ENCODE results near the gene SETD2. TPM values are rescaled to one million over a fixed set of nuclear protein-coding genes. Genes with fewer than 3 reads are reported as not detected.
A peak's percentile ranks its signal among the peaks of the same experiment; 100 is the strongest.
"Not testable (repeated sequence)": the region's sequence is repeated elsewhere in the genome, so short reads cannot be mapped to it uniquely, and the experiment has no call there.

Gene SETD2
- polyA plus RNA-seq, 3 donors = 3.1 to 22.4 (median 7.5) TPM

- intact Hi-C loops (cut with micrococcal nuclease) = no loop called here
- no peak for DNase-seq
- Histone ChIP-seq H3K36me3 (replicated peaks in 1 of 2; ENCODE audit: control insufficient read depth in 1 of 2, insufficient read depth in 2 of 2, low read length in 2 of 2) (no peaks in the 10 kb centered on the region), H3K27me3 (ENCODE audit: control insufficient read depth in 2 of 2, insufficient read depth in 2 of 2, low read length in 2 of 2) (no peaks in the 10 kb centered on the region), H3K9me3 (replicated peaks in 1 of 2; ENCODE audit: control insufficient read depth in 1 of 2, insufficient read depth in 1 of 2, low read length in 2 of 2) (no peaks in the 10 kb centered on the region), H4K20me1 (ENCODE audit: insufficient read depth, low read length) (peaks cover 100% of the 10 kb centered on the region), H3K9ac (ENCODE audit: insufficient read depth, low read length, poor library complexity, severe bottlenecking) (no peak overlapping the region), H2AFZ (ENCODE audit: insufficient read depth, low read depth, low read length, poor library complexity, severe bottlenecking) (no peak overlapping the region), H3K4me1 (ENCODE audit: control insufficient read depth in 1 of 2, insufficient read depth in 2 of 2, low read length in 2 of 2) (peaks cover 6 to 28% of the 10 kb centered on the region in 2 donors), H3K4me3 (replicated peaks in 1 of 3; ENCODE audit: low read depth in 2 of 3, low read length in 3 of 3) (no peak overlapping the region), H3K79me2 (ENCODE audit: insufficient read depth, low read length) (peaks cover 100% of the 10 kb centered on the region), H3K4me2 (replicated peaks; ENCODE audit: extremely low read depth, low read length, poor library complexity, severe bottlenecking) (no peak overlapping the region), H3K27ac (ENCODE audit: low read depth in 1 of 2, low read length in 2 of 2) (no peak overlapping the region)
- Mint-ChIP-seq H3K27ac (no peak overlapping the region), H3K36me3 (peaks cover 5 to 12% of the 10 kb centered on the region in 2 donors), H3K4me1 (peaks cover 34% of the 10 kb centered on the region), H3K27me3 (ENCODE audit: low read depth in 3 of 3) (no peaks in the 10 kb centered on the region), H3K4me3 (no peak overlapping the region), H3K9me3 (no peaks in the 10 kb centered on the region)
- 100% methylated on average over 1 of the region's 5 CpGs for WGBS (ENCODE audit: insufficient coverage)
- TF ChIP-seq CTCF (IDR thresholded peaks at IDR 0.05) = no peak
Measured at GRCh38 chr3:47143068-47143467, 20.8 kb downstream of the SETD2 start.

- H3K27me3 Mint-ChIP-seq (ENCODE audit: low read depth in 3 of 3); H3K9me3 ChIP-seq (replicated peaks in 1 of 2; ENCODE audit: control insufficient read depth in 1 of 2, insufficient read depth in 1 of 2, low read length in 2 of 2); H3K9me3 Mint-ChIP-seq; H3K27ac ChIP-seq (ENCODE audit: low read depth in 1 of 2, low read length in 2 of 2); H3K27me3 ChIP-seq (ENCODE audit: control insufficient read depth in 2 of 2, insufficient read depth in 2 of 2, low read length in 2 of 2); H3K4me2 ChIP-seq (replicated peaks; ENCODE audit: extremely low read depth, low read length, poor library complexity, severe bottlenecking); H3K9ac ChIP-seq (ENCODE audit: insufficient read depth, low read length, poor library complexity, severe bottlenecking); intact Hi-C loops (cut with micrococcal nuclease); H3K36me3 ChIP-seq (replicated peaks in 1 of 2; ENCODE audit: control insufficient read depth in 1 of 2, insufficient read depth in 2 of 2, low read length in 2 of 2); H3K4me3 ChIP-seq (replicated peaks in 1 of 3; ENCODE audit: low read depth in 2 of 3, low read length in 3 of 3); H3K4me3 Mint-ChIP-seq; H2AFZ ChIP-seq (ENCODE audit: insufficient read depth, low read depth, low read length, poor library complexity, severe bottlenecking); DNase-seq: not testable (repeated sequence)
- H3K27ac Mint-ChIP-seq = peak overlapping the region in 2 of 7 donors; percentile 16 to 50
- peaks cover 5 to 12% of the 10 kb centered on the region in 2 donors for H3K36me3 Mint-ChIP-seq
- Histone ChIP-seq H4K20me1 (ENCODE audit: insufficient read depth, low read length) (peaks cover 99% of the 10 kb centered on the region), H3K4me1 (ENCODE audit: control insufficient read depth in 1 of 2, insufficient read depth in 2 of 2, low read length in 2 of 2) (peaks cover 6 to 28% of the 10 kb centered on the region in 2 donors), H3K79me2 (ENCODE audit: insufficient read depth, low read length) (peaks cover 100% of the 10 kb centered on the region)
- H3K4me1 Mint-ChIP-seq = peaks cover 34% of the 10 kb centered on the region
- 50% methylated on average over 1 of the region's 7 CpGs for WGBS (ENCODE audit: insufficient coverage)
Measured at GRCh38 chr3:47142536-47142935, 21.4 kb downstream of the SETD2 start.

GRCh38 chr3:47140973-47141461 is 22.9 kb downstream of the SETD2 start:
- Histone ChIP-seq H3K79me2 (ENCODE audit: insufficient read depth, low read length) (peaks cover 100% of the 10 kb centered on the region), H4K20me1 (ENCODE audit: insufficient read depth, low read length) (peaks cover 99% of the 10 kb centered on the region), H3K27ac (ENCODE audit: low read depth in 1 of 2, low read length in 2 of 2) (peak overlapping the region in 1 of 2 donors; percentile 65), H3K4me1 (ENCODE audit: control insufficient read depth in 1 of 2, insufficient read depth in 2 of 2, low read length in 2 of 2) (peaks cover 6 to 28% of the 10 kb centered on the region in 2 donors), H3K9ac (ENCODE audit: insufficient read depth, low read length, poor library complexity, severe bottlenecking) (peak overlapping the region; percentile 8)
- H3K4me2 ChIP-seq (replicated peaks; ENCODE audit: extremely low read depth, low read length, poor library complexity, severe bottlenecking); H3K36me3 Mint-ChIP-seq; H2AFZ ChIP-seq (ENCODE audit: insufficient read depth, low read depth, low read length, poor library complexity, severe bottlenecking); DNase-seq; intact Hi-C loops (cut with micrococcal nuclease); H3K9me3 ChIP-seq (replicated peaks in 1 of 2; ENCODE audit: control insufficient read depth in 1 of 2, insufficient read depth in 1 of 2, low read length in 2 of 2); H3K4me3 Mint-ChIP-seq; H3K4me3 ChIP-seq (replicated peaks in 1 of 3; ENCODE audit: low read depth in 2 of 3, low read length in 3 of 3); H3K27me3 Mint-ChIP-seq (ENCODE audit: low read depth in 3 of 3); H3K27me3 ChIP-seq (ENCODE audit: control insufficient read depth in 2 of 2, insufficient read depth in 2 of 2, low read length in 2 of 2); H3K9me3 Mint-ChIP-seq; H3K36me3 ChIP-seq (replicated peaks in 1 of 2; ENCODE audit: control insufficient read depth in 1 of 2, insufficient read depth in 2 of 2, low read length in 2 of 2): not testable (repeated sequence)
- no CpG with 5 or more reads among the region's 3 CpGs for WGBS (ENCODE audit: insufficient coverage)
- peaks cover 41% of the 10 kb centered on the region for H3K4me1 Mint-ChIP-seq
- peak overlapping the region in 6 of 7 donors; percentile 25 to 84 (median 71) for H3K27ac Mint-ChIP-seq

- not testable (repeated sequence) for H3K27me3 Mint-ChIP-seq (ENCODE audit: low read depth in 3 of 3)
Measured at GRCh38 chr3:47140553-47140952, 23.4 kb downstream of the SETD2 start.

More at GRCh38 chr3:47140553-47140952, 23.4 kb downstream of the SETD2 start:
- H3K9me3 ChIP-seq (replicated peaks in 1 of 2; ENCODE audit: control insufficient read depth in 1 of 2, insufficient read depth in 1 of 2, low read length in 2 of 2); H3K36me3 Mint-ChIP-seq; H3K27ac ChIP-seq (ENCODE audit: low read depth in 1 of 2, low read length in 2 of 2); DNase-seq; H3K9me3 Mint-ChIP-seq; H3K4me2 ChIP-seq (replicated peaks; ENCODE audit: extremely low read depth, low read length, poor library complexity, severe bottlenecking); H2AFZ ChIP-seq (ENCODE audit: insufficient read depth, low read depth, low read length, poor library complexity, severe bottlenecking); intact Hi-C loops (cut with micrococcal nuclease); H3K36me3 ChIP-seq (replicated peaks in 1 of 2; ENCODE audit: control insufficient read depth in 1 of 2, insufficient read depth in 2 of 2, low read length in 2 of 2); H3K4me3 Mint-ChIP-seq; H3K27me3 ChIP-seq (ENCODE audit: control insufficient read depth in 2 of 2, insufficient read depth in 2 of 2, low read length in 2 of 2); H3K4me3 ChIP-seq (replicated peaks in 1 of 3; ENCODE audit: low read depth in 2 of 3, low read length in 3 of 3); H3K9ac ChIP-seq (ENCODE audit: insufficient read depth, low read length, poor library complexity, severe bottlenecking): not testable (repeated sequence)
- Mint-ChIP-seq H3K27ac (peak overlapping the region in 5 of 7 donors; percentile 32 to 77 (median 70)), H3K4me1 (peaks cover 46% of the 10 kb centered on the region)
- Histone ChIP-seq H3K4me1 (ENCODE audit: control insufficient read depth in 1 of 2, insufficient read depth in 2 of 2, low read length in 2 of 2) (peaks cover 6 to 28% of the 10 kb centered on the region in 2 donors), H3K79me2 (ENCODE audit: insufficient read depth, low read length) (peaks cover 100% of the 10 kb centered on the region), H4K20me1 (ENCODE audit: insufficient read depth, low read length) (peaks cover 99% of the 10 kb centered on the region)
- no CpG with 5 or more reads among the region's 7 CpGs for WGBS (ENCODE audit: insufficient coverage)
